GM10266 (cell line): ENCODE results near the gene CYB5R3.
"Not testable (repeated sequence)": the region's sequence is repeated elsewhere in the genome, so short reads cannot be mapped to it uniquely, and the experiment has no call there.

ENCODE experiments used
- DNase-seq: peaks from one replicate; pipeline ENCODE4 v3.0.0; 2012; ENCODE audit errors: extremely low spot score
- CTCF ChIP-seq: IDR thresholded peaks from 2 replicates; pipeline ENCODE4 v1.5.1; 2012; ENCODE audit warnings: mild to moderate bottlenecking, low read depth; ENCODE audit not compliant: control insufficient read depth, insufficient read depth; ENCODE audit errors: missing control alignments

The CYB5R3 gene

GRCh38 chr22:42683578-42684283 is 34.5 kb upstream of the CYB5R3 start:
- no peak for DNase-seq

GRCh38 chr22:42682113-42682851 is 33.1 kb upstream of the CYB5R3 start:
- no peak for DNase-seq
- TF ChIP-seq CTCF = no peak

More at GRCh38 chr22:42683578-42684283, 34.5 kb upstream of the CYB5R3 start:
- no peak for TF ChIP-seq CTCF

- TF ChIP-seq CTCF = no peak
- DNase-seq = no peak
Observed at GRCh38 chr22:42680648-42681047, 31.5 kb upstream of the CYB5R3 start.

- no peak for TF ChIP-seq CTCF
- no peak for DNase-seq
Observed at GRCh38 chr22:42679691-42680090, 30.5 kb upstream of the CYB5R3 start.

GRCh38 chr22:42678894-42679293 is 29.7 kb upstream of the CYB5R3 start:
- no peak for TF ChIP-seq CTCF
- no peak for DNase-seq

DNA sequence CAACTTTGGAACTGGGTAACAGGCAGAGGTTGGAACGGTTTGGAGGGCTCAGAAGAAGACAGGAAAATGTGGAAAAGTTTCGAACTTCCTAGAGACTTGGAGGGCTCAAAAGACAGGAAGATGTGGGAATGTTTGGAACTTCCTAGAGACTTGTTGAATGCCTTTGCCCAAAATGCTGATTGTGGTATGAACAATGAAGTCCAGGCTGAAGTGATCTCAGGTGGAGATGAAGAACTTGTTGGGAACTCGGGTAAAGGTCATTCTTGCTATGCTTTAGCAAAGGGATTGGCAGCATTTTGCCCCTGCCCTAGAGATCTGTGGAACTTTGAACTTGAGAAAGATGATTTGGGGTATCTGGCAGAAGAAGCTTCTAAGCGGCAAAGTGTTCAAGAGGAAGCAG is 28.7 kb upstream of the CYB5R3 start:
- DNase-seq = not testable (repeated sequence)

- no peak for DNase-seq
- TF ChIP-seq CTCF = no peak
Observed at GRCh38 chr22:42676059-42676607, 26.9 kb upstream of the CYB5R3 start.
